Measurements from ENCODE around the gene SEC24C. TPM values are rescaled to one million over a fixed set of nuclear protein-coding genes. Genes with fewer than 3 reads are reported as not detected.

SEC24C gene
- total and polyA plus RNA-seq, 7 donors = 28.8 to 60.5 (median 52.3) TPM

- Histone ChIP-seq H3K36me3 (ENCODE audit: insufficient read depth in 1 of 2, low read depth in 1 of 2) (peaks cover 5 to 71% of the 10 kb centered on the region in 2 donors), H3K4me3 (no peak overlapping the region)
- intact Hi-C loops (cut with DNase I) = no loop called here
These were observed 69.2 kb downstream of the SEC24C start for GRCh38 chr10:73813333-73813732.

GRCh38 chr10:73814276-73814895 lies 70.2 kb downstream of the SEC24C start:
- intact Hi-C loops (cut with DNase I) = no loop called here
- Histone ChIP-seq H3K9me3 (no peaks in the 10 kb centered on the region), H3K27ac (no peak overlapping the region), H3K4me3 (no peak overlapping the region), H3K4me1 (peaks cover 25% of the 10 kb centered on the region), H3K36me3 (ENCODE audit: insufficient read depth in 1 of 2, low read depth in 1 of 2) (peaks cover 3 to 62% of the 10 kb centered on the region in 2 donors), H3K27me3 (ENCODE audit: insufficient read depth in 3 of 3, low read length in 2 of 3) (no peaks in the 10 kb centered on the region)
- TF ChIP-seq, protein P1, sequence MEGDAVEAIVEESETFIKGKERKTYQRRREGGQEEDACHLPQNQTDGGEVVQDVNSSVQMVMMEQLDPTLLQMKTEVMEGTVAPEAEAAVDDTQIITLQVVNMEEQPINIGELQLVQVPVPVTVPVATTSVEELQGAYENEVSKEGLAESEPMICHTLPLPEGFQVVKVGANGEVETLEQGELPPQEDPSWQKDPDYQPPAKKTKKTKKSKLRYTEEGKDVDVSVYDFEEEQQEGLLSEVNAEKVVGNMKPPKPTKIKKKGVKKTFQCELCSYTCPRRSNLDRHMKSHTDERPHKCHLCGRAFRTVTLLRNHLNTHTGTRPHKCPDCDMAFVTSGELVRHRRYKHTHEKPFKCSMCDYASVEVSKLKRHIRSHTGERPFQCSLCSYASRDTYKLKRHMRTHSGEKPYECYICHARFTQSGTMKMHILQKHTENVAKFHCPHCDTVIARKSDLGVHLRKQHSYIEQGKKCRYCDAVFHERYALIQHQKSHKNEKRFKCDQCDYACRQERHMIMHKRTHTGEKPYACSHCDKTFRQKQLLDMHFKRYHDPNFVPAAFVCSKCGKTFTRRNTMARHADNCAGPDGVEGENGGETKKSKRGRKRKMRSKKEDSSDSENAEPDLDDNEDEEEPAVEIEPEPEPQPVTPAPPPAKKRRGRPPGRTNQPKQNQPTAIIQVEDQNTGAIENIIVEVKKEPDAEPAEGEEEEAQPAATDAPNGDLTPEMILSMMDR (IDR thresholded peaks at IDR 0.05) = no peak
- DNase-seq (peak in 1 of 2 donors; percentile 19), ATAC-seq (no peak)
- WGBS, 3 donors = 81 to 86% (median 86%) methylated on average over 13 of the region's 13 CpGs

More at GRCh38 chr10:73813333-73813732, 69.2 kb downstream of the SEC24C start:
- no peaks in the 10 kb centered on the region for H3K27me3 ChIP-seq (ENCODE audit: insufficient read depth in 3 of 3, low read length in 2 of 3)
- H3K27ac ChIP-seq = no peak overlapping the region
- TF ChIP-seq, protein P1 (IDR thresholded peaks at IDR 0.05) = no peak
- 75 to 84% (median 79%) methylated on average over 7 of the region's 7 CpGs for WGBS, 3 donors
- H3K9me3 ChIP-seq = no peaks in the 10 kb centered on the region
- DNase-seq = peak in 1 of 2 donors; percentile 48
- no peak for ATAC-seq
- peaks cover 27% of the 10 kb centered on the region for H3K4me1 ChIP-seq

DNA sequence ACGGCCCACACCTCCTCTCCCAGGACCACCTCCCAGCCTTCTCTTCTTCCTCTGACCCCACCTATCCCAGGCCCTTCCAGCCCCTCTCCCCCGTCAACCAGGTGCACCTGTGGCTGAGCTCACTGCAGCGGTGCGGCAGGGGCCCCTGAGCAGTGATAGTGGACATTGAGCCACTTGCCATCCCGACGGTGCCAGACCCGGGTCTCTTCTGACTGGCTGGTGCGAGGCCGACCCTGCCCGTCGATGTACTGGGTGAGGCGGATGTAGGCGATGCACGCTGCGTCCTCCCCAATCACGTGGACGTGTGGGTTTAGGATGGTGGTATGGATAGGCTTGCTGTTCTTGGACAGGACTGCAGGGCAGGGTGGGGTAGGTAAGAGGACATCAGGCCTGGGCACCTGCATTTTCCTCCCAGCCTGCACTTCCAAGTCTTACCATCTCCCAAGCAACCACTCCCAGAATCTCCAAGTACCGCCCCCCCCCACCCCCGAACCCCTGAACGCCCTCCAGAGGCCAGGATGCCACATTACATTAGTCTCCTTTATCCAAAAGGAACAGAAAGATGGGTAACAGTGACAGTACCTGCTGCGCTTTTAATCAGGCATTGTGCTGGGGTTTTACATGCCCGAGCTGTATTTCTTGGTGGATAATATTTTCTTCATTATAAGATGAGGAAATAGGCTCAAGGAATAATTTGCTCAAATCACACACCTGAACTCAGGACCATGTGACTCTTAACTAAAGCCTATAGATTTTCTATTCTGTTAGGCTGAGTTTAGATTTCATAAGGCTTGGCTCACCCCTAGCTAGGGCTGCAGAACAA lies 70.9 kb downstream of the SEC24C start:
- ATAC-seq (no peak), DNase-seq (peak in 1 of 2 donors; percentile 62)
- Histone ChIP-seq H3K4me1 (peaks cover 18% of the 10 kb centered on the region), H3K9me3 (no peaks in the 10 kb centered on the region), H3K36me3 (ENCODE audit: insufficient read depth in 1 of 2, low read depth in 1 of 2) (peaks cover 3 to 62% of the 10 kb centered on the region in 2 donors), H3K4me3 (no peak overlapping the region), H3K27ac (peak overlapping the region; percentile 58), H3K27me3 (ENCODE audit: insufficient read depth in 3 of 3, low read length in 2 of 3) (no peaks in the 10 kb centered on the region)
- TF ChIP-seq, protein P1 (IDR thresholded peaks at IDR 0.05) = peak; percentile 4
- intact Hi-C loops (cut with DNase I) = no loop called here
- 77 to 88% (median 82%) methylated on average over 22 of the region's 22 CpGs for WGBS, 3 donors

DNA sequence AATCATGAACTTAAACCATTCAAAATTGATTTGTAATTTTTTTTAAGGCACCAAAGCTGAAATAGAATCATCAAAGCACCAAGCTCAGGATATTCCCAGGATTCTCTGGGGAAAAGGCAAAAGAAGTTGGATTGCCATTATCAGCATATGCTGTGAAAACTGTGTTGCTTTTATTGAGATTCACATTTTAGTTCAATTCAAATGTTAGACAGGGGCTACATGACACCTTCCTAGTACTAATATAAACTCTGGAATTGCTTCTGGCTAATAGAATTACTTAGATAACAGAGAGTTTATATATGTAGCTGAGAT lies 71.5 kb downstream of the SEC24C start:
- no peaks in the 10 kb centered on the region for H3K9me3 ChIP-seq
- TF ChIP-seq, protein P1 (IDR thresholded peaks at IDR 0.05) = no peak
- ATAC-seq = no peak
- no peak for DNase-seq
- H3K4me3 ChIP-seq = no peak overlapping the region
- H3K4me1 ChIP-seq = peaks cover 12% of the 10 kb centered on the region
- H3K27ac ChIP-seq = peak overlapping the region; percentile 58
- H3K27me3 ChIP-seq (ENCODE audit: insufficient read depth in 3 of 3, low read length in 2 of 3) = no peaks in the 10 kb centered on the region
- intact Hi-C loops (cut with DNase I) = no loop called here
- H3K36me3 ChIP-seq (ENCODE audit: insufficient read depth in 1 of 2, low read depth in 1 of 2) = peaks cover 3 to 62% of the 10 kb centered on the region in 2 donors

Measured in psoas muscle (tissue), 8 donors.